Measurements from ENCODE around the gene CIRBP.

Gene CIRBP

DNA sequence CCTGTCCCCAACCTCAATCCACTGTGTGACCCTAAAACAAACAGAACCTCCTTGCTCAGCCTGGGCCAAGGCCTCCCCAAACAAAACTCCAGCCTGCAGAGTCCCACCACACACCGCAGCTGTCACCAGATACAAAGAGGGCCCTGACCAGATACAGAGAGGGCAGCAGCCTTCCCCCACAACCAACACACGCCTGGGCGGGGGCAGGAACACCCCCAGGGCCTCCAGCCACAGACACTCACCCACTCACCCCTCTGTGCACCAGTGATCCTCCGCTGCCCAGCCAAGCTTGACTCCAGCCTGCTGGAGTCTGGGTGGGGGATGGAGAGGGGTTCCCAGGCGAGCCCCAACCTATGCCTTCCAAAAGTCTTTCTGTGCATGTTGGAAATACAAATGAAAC lies 5.9 kb upstream of the CIRBP start:
- no peaks in the 10 kb centered on the region for H3K27me3 ChIP-seq (ENCODE audit: control insufficient read depth in 2 of 2, insufficient read depth in 2 of 2, low read length in 2 of 2)
- no peaks in the 10 kb centered on the region for H3K9me3 ChIP-seq (ENCODE audit: control insufficient read depth in 2 of 2, low read length in 2 of 2)
- peak overlapping the region in 1 of 2 donors; percentile 37 for H3K4me3 ChIP-seq (ENCODE audit: low read length in 2 of 2)
- peak overlapping the region; percentile 99 to 100 for H3K27ac ChIP-seq (ENCODE audit: low read depth in 2 of 2, low read length in 2 of 2)
- peak overlapping the region; percentile 65 to 89 for H3K9ac ChIP-seq (ENCODE audit: low read depth in 1 of 2, low read length in 2 of 2)
- H3K36me3 ChIP-seq (ENCODE audit: control insufficient read depth in 2 of 2, insufficient read depth in 2 of 2, low read length in 2 of 2), result no peaks in the 10 kb centered on the region
- H3K4me1 ChIP-seq (ENCODE audit: control insufficient read depth in 2 of 2, insufficient read depth in 2 of 2, low read length in 2 of 2), result peaks cover 70 to 74% of the 10 kb centered on the region in 2 donors

GRCh38 chr19:1264801-1265614 lies 4.1 kb upstream of the CIRBP start:
- Histone ChIP-seq H3K27ac (ENCODE audit: low read depth in 2 of 2, low read length in 2 of 2) (peak overlapping the region; percentile 84 to 89), H3K4me1 (ENCODE audit: control insufficient read depth in 2 of 2, insufficient read depth in 2 of 2, low read length in 2 of 2) (peaks cover 67 to 69% of the 10 kb centered on the region in 2 donors), H3K9ac (ENCODE audit: low read depth in 1 of 2, low read length in 2 of 2) (peak overlapping the region in 1 of 2 donors; percentile 53), H3K27me3 (ENCODE audit: control insufficient read depth in 2 of 2, insufficient read depth in 2 of 2, low read length in 2 of 2) (no peaks in the 10 kb centered on the region), H3K36me3 (ENCODE audit: control insufficient read depth in 2 of 2, insufficient read depth in 2 of 2, low read length in 2 of 2) (no peaks in the 10 kb centered on the region), H3K9me3 (ENCODE audit: control insufficient read depth in 2 of 2, low read length in 2 of 2) (no peaks in the 10 kb centered on the region), H3K4me3 (ENCODE audit: low read length in 2 of 2) (peak overlapping the region in 1 of 2 donors; percentile 33)

DNA sequence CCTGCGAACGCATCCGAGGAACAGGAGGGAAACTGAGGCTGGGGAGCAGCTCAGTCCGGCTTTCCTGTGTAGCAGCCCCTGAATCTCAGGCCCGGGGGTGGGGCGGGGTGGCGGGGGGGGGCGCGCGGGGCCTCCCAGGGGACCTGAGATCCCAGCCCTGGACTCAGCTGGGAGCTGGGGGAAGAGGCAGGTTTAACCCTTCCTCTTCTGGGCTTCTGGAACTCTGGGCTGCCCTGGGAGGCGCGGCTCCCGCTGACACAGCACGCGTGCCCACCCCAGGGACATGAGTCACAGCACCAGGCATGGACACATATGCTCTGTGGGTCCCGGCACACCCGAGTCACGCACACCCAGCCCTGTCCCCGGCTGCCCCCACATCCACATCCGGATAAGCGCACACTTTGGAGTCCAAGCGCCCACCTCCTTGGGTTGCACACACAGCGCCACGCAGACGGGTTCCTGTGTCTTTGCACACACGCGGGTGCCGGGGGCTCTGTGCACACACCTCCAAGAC lies 3.5 kb upstream of the CIRBP start:
- peaks cover 67 to 69% of the 10 kb centered on the region in 2 donors for H3K4me1 ChIP-seq (ENCODE audit: control insufficient read depth in 2 of 2, insufficient read depth in 2 of 2, low read length in 2 of 2)
- no peaks in the 10 kb centered on the region for H3K27me3 ChIP-seq (ENCODE audit: control insufficient read depth in 2 of 2, insufficient read depth in 2 of 2, low read length in 2 of 2)
- peaks cover 0 to 4% of the 10 kb centered on the region in 2 donors for H3K36me3 ChIP-seq (ENCODE audit: control insufficient read depth in 2 of 2, insufficient read depth in 2 of 2, low read length in 2 of 2)
- peak overlapping the region; percentile 61 to 66 for H3K4me3 ChIP-seq (ENCODE audit: low read length in 2 of 2)
- peak overlapping the region; percentile 89 to 93 for H3K27ac ChIP-seq (ENCODE audit: low read depth in 2 of 2, low read length in 2 of 2)
- peak overlapping the region; percentile 72 to 74 for H3K9ac ChIP-seq (ENCODE audit: low read depth in 1 of 2, low read length in 2 of 2)
- H3K9me3 ChIP-seq (ENCODE audit: control insufficient read depth in 2 of 2, low read length in 2 of 2), result no peaks in the 10 kb centered on the region

GRCh38 chr19:1266129-1266915 lies 2.8 kb upstream of the CIRBP start:
- peaks cover 71 to 75% of the 10 kb centered on the region in 2 donors for H3K4me1 ChIP-seq (ENCODE audit: control insufficient read depth in 2 of 2, insufficient read depth in 2 of 2, low read length in 2 of 2)
- H3K9ac ChIP-seq (ENCODE audit: low read depth in 1 of 2, low read length in 2 of 2), result peak overlapping the region; percentile 72 to 74
- no peaks in the 10 kb centered on the region for H3K27me3 ChIP-seq (ENCODE audit: control insufficient read depth in 2 of 2, insufficient read depth in 2 of 2, low read length in 2 of 2)
- H3K4me3 ChIP-seq (ENCODE audit: low read length in 2 of 2), result peak overlapping the region; percentile 61 to 66
- H3K36me3 ChIP-seq (ENCODE audit: control insufficient read depth in 2 of 2, insufficient read depth in 2 of 2, low read length in 2 of 2), result peaks cover 5 to 10% of the 10 kb centered on the region in 2 donors
- H3K9me3 ChIP-seq (ENCODE audit: control insufficient read depth in 2 of 2, low read length in 2 of 2), result no peaks in the 10 kb centered on the region
- peak overlapping the region; percentile 89 to 93 for H3K27ac ChIP-seq (ENCODE audit: low read depth in 2 of 2, low read length in 2 of 2)

DNA sequence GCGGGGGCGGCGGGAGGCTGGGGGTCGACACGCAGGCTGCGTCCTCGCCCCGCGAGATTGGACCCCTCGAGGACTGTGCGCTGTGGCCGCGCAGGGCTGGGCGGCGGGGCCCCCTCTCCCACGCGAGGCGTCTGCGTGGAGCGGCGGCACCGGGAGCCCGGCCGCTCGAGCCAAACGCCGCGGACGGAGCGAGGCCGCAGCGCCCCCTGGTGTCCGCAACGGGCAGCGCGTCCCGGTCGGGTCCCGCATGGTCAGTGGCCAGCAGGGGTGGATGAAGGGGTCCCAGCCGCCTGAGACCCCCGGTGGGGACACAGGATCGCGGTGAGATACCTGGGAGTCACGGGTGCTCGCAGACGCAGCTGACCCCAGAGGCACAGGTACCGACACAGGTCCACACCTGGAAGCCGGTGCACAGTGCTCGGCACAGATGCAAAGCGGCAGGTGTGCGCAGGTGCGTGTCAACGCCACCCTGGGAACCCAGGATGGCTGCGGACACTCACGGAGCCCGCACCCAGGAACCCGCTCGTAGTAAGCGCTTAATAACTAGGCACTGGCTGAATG lies 2.1 kb upstream of the CIRBP start:
- Histone ChIP-seq H3K4me1 (ENCODE audit: control insufficient read depth in 2 of 2, insufficient read depth in 2 of 2, low read length in 2 of 2) (peaks cover 71 to 75% of the 10 kb centered on the region in 2 donors), H3K27ac (ENCODE audit: low read depth in 2 of 2, low read length in 2 of 2) (peak overlapping the region; percentile 89 to 93), H3K27me3 (ENCODE audit: control insufficient read depth in 2 of 2, insufficient read depth in 2 of 2, low read length in 2 of 2) (no peaks in the 10 kb centered on the region), H3K9me3 (ENCODE audit: control insufficient read depth in 2 of 2, low read length in 2 of 2) (no peaks in the 10 kb centered on the region), H3K9ac (ENCODE audit: low read depth in 1 of 2, low read length in 2 of 2) (peak overlapping the region; percentile 24 to 74), H3K4me3 (ENCODE audit: low read length in 2 of 2) (peak overlapping the region; percentile 60 to 61), H3K36me3 (ENCODE audit: control insufficient read depth in 2 of 2, insufficient read depth in 2 of 2, low read length in 2 of 2) (peaks cover 12 to 17% of the 10 kb centered on the region in 2 donors)

DNA sequence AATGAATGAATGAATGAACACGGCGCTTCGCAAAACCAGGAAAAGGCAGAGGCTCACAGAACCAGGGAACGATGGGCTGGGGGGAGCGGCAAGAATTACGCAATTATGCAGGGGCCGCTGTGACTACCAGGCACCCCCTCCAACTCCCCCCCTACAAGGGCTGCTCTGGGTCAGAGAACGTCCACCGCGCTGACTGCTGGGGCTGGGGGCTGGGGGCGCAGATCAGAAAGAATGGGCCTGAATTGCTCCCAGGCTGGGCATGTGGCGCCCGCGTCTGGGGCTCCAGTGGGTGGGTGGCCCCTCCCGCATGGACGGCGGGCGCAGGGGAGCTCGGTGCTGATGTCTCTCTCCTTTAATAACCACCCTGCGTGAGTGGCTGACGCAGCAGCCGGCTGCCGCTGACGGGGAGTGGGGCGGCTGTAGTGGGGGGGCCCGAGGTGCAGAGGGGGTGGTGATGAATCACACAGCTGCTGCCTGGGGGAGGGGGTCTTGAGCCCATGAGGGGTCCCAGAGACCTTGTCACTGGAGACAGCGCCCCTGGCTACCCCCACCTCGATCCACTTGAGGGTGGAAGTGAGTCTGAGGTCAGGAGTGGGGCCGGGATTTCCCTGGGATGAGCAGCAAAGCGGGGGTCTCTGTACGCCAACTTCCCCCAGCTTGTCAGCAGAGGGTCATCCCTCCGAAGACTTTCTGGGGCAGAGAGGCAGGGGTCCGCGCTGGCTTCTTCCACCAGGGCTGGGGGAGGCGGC lies 1.5 kb upstream of the CIRBP start:
- Histone ChIP-seq H3K4me3 (ENCODE audit: low read length in 2 of 2) (peak overlapping the region; percentile 60 to 61), H3K9ac (ENCODE audit: low read depth in 1 of 2, low read length in 2 of 2) (peak overlapping the region in 1 of 2 donors; percentile 74)

DNA sequence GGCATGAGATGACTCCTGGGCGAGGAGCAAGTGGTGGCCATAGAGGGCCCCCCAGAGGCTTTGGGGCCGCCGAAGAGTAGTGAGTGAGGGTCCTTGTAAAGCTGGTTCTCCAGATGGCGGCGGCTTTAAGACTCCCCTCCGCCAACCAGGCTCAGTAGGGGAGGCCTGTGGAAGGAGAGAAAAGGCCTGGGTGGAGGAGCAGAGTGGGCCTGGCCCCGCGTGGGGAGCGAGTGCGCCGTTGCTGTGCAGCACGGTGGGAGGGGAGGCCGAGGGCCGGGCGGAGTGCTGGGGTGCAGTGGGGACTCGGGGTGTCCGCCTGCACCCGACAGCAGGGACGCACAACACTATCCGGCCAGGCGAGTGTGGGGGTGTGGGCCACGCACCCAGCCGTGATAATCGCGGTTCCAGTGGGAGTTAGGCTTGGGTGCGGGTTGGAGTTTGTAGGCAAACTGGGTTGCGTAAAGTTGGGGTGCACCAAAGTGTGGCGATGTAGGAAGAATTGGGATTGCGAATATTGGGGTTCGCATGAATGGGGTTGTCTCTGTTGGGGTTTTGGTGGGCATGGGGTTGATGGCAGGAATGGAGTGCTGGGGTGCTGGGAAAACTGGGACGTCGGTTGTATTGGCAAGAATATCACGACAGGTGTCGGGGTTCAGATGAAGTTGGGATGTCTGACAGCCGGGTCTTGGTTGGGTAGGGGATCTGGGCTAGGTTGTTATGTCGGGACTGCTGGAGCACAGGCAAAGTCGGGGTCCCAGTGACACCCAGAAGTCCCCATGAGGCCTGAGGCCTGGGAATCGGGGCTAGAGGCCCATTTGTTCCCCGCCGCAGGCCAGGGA lies 687 bp upstream of the CIRBP start:
- peaks cover 27 to 31% of the 10 kb centered on the region in 2 donors for H3K36me3 ChIP-seq (ENCODE audit: control insufficient read depth in 2 of 2, insufficient read depth in 2 of 2, low read length in 2 of 2)
- H3K27ac ChIP-seq (ENCODE audit: low read depth in 2 of 2, low read length in 2 of 2), result peak overlapping the region; percentile 78 to 96
- peak overlapping the region; percentile 33 to 48 for H3K4me3 ChIP-seq (ENCODE audit: low read length in 2 of 2)
- no peaks in the 10 kb centered on the region for H3K9me3 ChIP-seq (ENCODE audit: control insufficient read depth in 2 of 2, low read length in 2 of 2)
- peaks cover 71 to 74% of the 10 kb centered on the region in 2 donors for H3K4me1 ChIP-seq (ENCODE audit: control insufficient read depth in 2 of 2, insufficient read depth in 2 of 2, low read length in 2 of 2)
- H3K27me3 ChIP-seq (ENCODE audit: control insufficient read depth in 2 of 2, insufficient read depth in 2 of 2, low read length in 2 of 2), result no peaks in the 10 kb centered on the region
- peak overlapping the region; percentile 56 to 74 for H3K9ac ChIP-seq (ENCODE audit: low read depth in 1 of 2, low read length in 2 of 2)

More for the DNA sequence above, 1.5 kb upstream of the CIRBP start:
- Histone ChIP-seq H3K27ac (ENCODE audit: low read depth in 2 of 2, low read length in 2 of 2) (peak overlapping the region in 1 of 2 donors; percentile 93), H3K9me3 (ENCODE audit: control insufficient read depth in 2 of 2, low read length in 2 of 2) (no peaks in the 10 kb centered on the region), H3K27me3 (ENCODE audit: control insufficient read depth in 2 of 2, insufficient read depth in 2 of 2, low read length in 2 of 2) (no peaks in the 10 kb centered on the region), H3K36me3 (ENCODE audit: control insufficient read depth in 2 of 2, insufficient read depth in 2 of 2, low read length in 2 of 2) (peaks cover 19 to 23% of the 10 kb centered on the region in 2 donors), H3K4me1 (ENCODE audit: control insufficient read depth in 2 of 2, insufficient read depth in 2 of 2, low read length in 2 of 2) (peaks cover 71 to 73% of the 10 kb centered on the region in 2 donors)

DNA sequence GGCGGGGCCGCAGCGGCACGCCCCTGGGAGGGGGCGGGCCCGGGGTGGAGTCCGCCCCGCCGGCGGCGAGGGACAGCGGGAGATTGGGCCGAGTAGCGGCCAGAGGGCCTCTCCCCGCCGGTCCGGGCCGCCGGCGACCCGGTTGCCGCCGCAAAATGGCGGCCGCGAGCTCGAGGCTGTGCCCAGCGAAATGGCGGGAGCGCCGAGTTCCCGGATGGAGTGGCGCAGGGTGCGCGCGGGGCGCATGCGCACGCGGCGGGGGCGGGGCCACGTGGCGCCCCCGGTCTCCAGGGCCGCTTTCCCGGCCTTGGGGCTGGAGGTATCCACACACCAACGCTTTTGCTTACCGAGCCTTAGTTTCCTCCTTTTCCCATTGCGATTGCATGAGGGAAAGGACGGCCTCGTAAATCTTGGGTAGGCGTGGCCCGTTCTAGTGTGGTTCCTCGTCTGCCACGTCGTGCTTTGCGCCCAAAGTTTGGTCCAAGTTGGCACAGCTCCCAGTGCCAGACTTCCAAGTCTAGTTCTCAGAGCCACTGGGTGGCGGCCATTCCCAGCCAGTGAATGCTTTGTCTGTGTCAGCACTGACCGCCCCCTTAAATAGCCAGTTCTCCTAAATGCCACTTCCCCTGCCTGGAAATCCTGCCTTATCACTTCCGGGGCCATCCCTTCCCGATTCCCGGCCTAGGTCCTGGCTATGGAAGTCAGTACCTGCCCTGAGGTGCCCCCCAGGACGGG lies 513 bp downstream of the CIRBP start:
- Histone ChIP-seq H3K4me3 (ENCODE audit: low read length in 2 of 2) (peak overlapping the region; percentile 84 to 98), H3K4me1 (ENCODE audit: control insufficient read depth in 2 of 2, insufficient read depth in 2 of 2, low read length in 2 of 2) (peaks cover 77 to 78% of the 10 kb centered on the region in 2 donors), H3K27ac (ENCODE audit: low read depth in 2 of 2, low read length in 2 of 2) (peak overlapping the region; percentile 95 to 96), H3K27me3 (ENCODE audit: control insufficient read depth in 2 of 2, insufficient read depth in 2 of 2, low read length in 2 of 2) (no peaks in the 10 kb centered on the region), H3K9me3 (ENCODE audit: control insufficient read depth in 2 of 2, low read length in 2 of 2) (no peaks in the 10 kb centered on the region), H3K36me3 (ENCODE audit: control insufficient read depth in 2 of 2, insufficient read depth in 2 of 2, low read length in 2 of 2) (peaks cover 38 to 43% of the 10 kb centered on the region in 2 donors), H3K9ac (ENCODE audit: low read depth in 1 of 2, low read length in 2 of 2) (peak overlapping the region; percentile 90 to 96)
